CD4-positive, alpha-beta T cell treated with Interleukin-17A for 4 hours (primary cell): ENCODE results near the gene NKX6-2.
"Not testable (repeated sequence)": the region's sequence is repeated elsewhere in the genome, so short reads cannot be mapped to it uniquely, and the experiment has no call there.

Experiments
- DNase-seq: peaks from one replicate; pipeline ENCODE4 v3.0.0-alpha.2; 2020; ENCODE audit warnings: mixed read lengths

Gene NKX6-2

GRCh38 chr10:132752378-132752777, 33.6 kb downstream of the NKX6-2 start:
- no peak for DNase-seq

GRCh38 chr10:132750936-132751335, 35.0 kb downstream of the NKX6-2 start:
- no peak for DNase-seq

GRCh38 chr10:132749371-132749795, 36.6 kb downstream of the NKX6-2 start:
- no peak for DNase-seq

GRCh38 chr10:132748545-132749370, 37.2 kb downstream of the NKX6-2 start:
- no peak for DNase-seq

- no peak for DNase-seq
These were observed 37.8 kb downstream of the NKX6-2 start for GRCh38 chr10:132748135-132748534.

- no peak for DNase-seq
These were observed 38.9 kb downstream of the NKX6-2 start for GRCh38 chr10:132746801-132747625.

- no peak for DNase-seq
These were observed 39.6 kb downstream of the NKX6-2 start for GRCh38 chr10:132746386-132746785.

GRCh38 chr10:132745971-132746370, 40.0 kb downstream of the NKX6-2 start:
- DNase-seq: no peak

- no peak for DNase-seq
These were observed 40.4 kb downstream of the NKX6-2 start for GRCh38 chr10:132745511-132745910.

- no peak for DNase-seq
These were observed 41.1 kb downstream of the NKX6-2 start for GRCh38 chr10:132744839-132745238.

- DNase-seq: no peak
These were observed 41.9 kb downstream of the NKX6-2 start for GRCh38 chr10:132743925-132744490.

- DNase-seq: not testable (repeated sequence)
These were observed 42.6 kb downstream of the NKX6-2 start for GRCh38 chr10:132743196-132743924.

- no peak for DNase-seq
These were observed 43.1 kb downstream of the NKX6-2 start for GRCh38 chr10:132742837-132743194.

- DNase-seq: no peak
These were observed 43.6 kb downstream of the NKX6-2 start for GRCh38 chr10:132742167-132742836.

- no peak for DNase-seq
These were observed 45.4 kb downstream of the NKX6-2 start for GRCh38 chr10:132740588-132740987.

GRCh38 chr10:132739225-132739613, 46.7 kb downstream of the NKX6-2 start:
- no peak for DNase-seq

- no peak for DNase-seq
These were observed 47.3 kb downstream of the NKX6-2 start for GRCh38 chr10:132738454-132739224.

GRCh38 chr10:132737390-132738048, 48.4 kb downstream of the NKX6-2 start:
- no peak for DNase-seq

GRCh38 chr10:132735923-132736391, 50.0 kb downstream of the NKX6-2 start:
- DNase-seq: no peak

GRCh38 chr10:132735341-132735775, 50.6 kb downstream of the NKX6-2 start:
- no peak for DNase-seq

- DNase-seq: no peak
These were observed 52.0 kb downstream of the NKX6-2 start for GRCh38 chr10:132733926-132734325.
